Esophagus (tissue), 2 donors: Measurements from ENCODE around the gene AUTS2. TPM values are rescaled to one million over a fixed set of nuclear protein-coding genes. Genes with fewer than 3 reads are reported as not detected.

Source experiments
- H3K27ac ChIP-seq, 2 donors: one replicate each; pipeline ENCODE4 v1.5.1; 2013; ENCODE audit warnings: low read depth in 2 of 2, mild to moderate bottlenecking in 2 of 2, inconsistent platforms in 1 of 2, low read length in 1 of 2, moderate library complexity in 1 of 2
- H3K27me3 ChIP-seq, 2 donors: one replicate each; pipeline ENCODE4 v1.6.1; 2013; ENCODE audit warnings: low read length in 2 of 2, control low read depth in 1 of 2, mild to moderate bottlenecking in 1 of 2; ENCODE audit not compliant: insufficient read depth in 2 of 2, control insufficient read depth in 1 of 2
- H3K36me3 ChIP-seq, 2 donors: one replicate each; pipeline ENCODE4 v1.6.1; 2013; ENCODE audit warnings: low read length in 1 of 2; ENCODE audit not compliant: control insufficient read depth in 2 of 2, insufficient read depth in 2 of 2
- H3K4me1 ChIP-seq, 2 donors: one replicate each; pipeline ENCODE4 v1.6.1; 2013; ENCODE audit warnings: low read length in 1 of 2; ENCODE audit not compliant: control insufficient read depth in 2 of 2, insufficient read depth in 2 of 2
- H3K4me3 ChIP-seq, 2 donors: one replicate each; pipeline ENCODE4 v1.5.1; 2013; ENCODE audit warnings: low read length in 2 of 2, mild to moderate bottlenecking in 2 of 2, low read depth in 1 of 2, moderate library complexity in 1 of 2
- H3K9me3 ChIP-seq, 2 donors: one replicate each; pipeline ENCODE4 v1.6.1; 2013; ENCODE audit warnings: mild to moderate bottlenecking in 2 of 2, low read depth in 1 of 2, low read length in 1 of 2, moderate library complexity in 1 of 2; ENCODE audit not compliant: control insufficient read depth in 2 of 2, insufficient read depth in 1 of 2
- WGBS, 2 donors: extraction: QIAGEN DNeasy Blood & Tissue Kit; methylation state at CpG; one replicate each; pipeline ENCODE4 v1.1.7; 2013; 5-methylcytosine and 5-hydroxymethylcytosine counted together
- polyA plus RNA-seq, 2 donors: library from polyadenylated mRNA; stranded (reverse); fragments of 200-250 nt; gene quantifications; one replicate each; pipeline ENCODE4 v1.2.3, GENCODE V29; 2013
- donor health status: healthy with polysubstance abuse.
- donor health status: Bipolar disorder and iron deficiency.

AUTS2 gene
- polyA plus RNA-seq, 2 donors: 8.3 to 15.6 TPM

DNA sequence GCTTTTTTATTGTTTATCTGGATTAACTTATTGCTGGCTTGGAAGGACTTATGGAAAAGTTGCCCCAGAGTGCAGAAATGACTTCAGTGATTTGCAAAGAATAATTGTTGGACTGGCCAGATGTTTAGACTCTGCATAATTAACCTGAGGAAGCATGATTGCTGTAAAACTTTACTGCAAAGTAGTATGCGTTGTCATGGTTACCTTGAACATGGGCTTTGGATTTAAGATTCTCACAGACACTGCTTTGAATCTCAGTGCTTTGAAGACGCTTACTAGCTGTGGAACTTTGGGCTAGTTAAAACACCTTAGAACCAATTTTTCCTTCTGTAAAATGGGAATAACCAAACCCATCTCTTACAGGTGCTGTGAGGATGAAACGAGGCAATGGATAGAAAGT, 1108.4 kb downstream of the AUTS2 start:
- H3K4me1 ChIP-seq: peaks cover 8 to 11% of the 10 kb centered on the region in 2 donors
- no peak overlapping the region for H3K4me3 ChIP-seq
- no peaks in the 10 kb centered on the region for H3K36me3 ChIP-seq
- H3K27me3 ChIP-seq: no peaks in the 10 kb centered on the region
- 90 to 91% methylated on average over 3 of the region's 3 CpGs for WGBS, 2 donors
- no peak overlapping the region for H3K27ac ChIP-seq
- no peaks in the 10 kb centered on the region for H3K9me3 ChIP-seq

DNA sequence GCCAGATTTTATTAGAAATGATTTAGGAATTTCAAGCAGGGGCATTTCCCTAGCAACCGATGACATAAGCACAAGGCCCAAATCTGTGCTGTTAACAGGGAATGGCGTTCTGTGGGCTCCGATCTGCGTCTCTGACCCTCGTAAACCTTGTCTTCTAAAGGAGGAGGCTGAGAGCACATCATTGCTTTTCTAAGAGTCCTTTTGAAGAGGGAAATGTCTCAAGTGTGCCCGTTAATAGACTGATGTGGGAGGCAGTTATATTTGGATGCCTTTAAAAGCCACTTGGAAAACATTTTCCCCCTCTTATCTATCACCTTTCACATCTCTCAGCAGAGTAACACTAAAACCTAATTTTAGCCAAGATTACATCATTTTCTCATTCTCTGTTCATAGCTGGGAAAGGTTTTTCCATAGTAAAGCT, 1109.6 kb downstream of the AUTS2 start:
- Histone ChIP-seq H3K4me3 (no peak overlapping the region), H3K9me3 (no peaks in the 10 kb centered on the region), H3K4me1 (peaks cover 6 to 16% of the 10 kb centered on the region in 2 donors), H3K36me3 (no peaks in the 10 kb centered on the region), H3K27ac (no peak overlapping the region), H3K27me3 (no peaks in the 10 kb centered on the region)
- WGBS, 2 donors: 83 to 92% methylated on average over 6 of the region's 6 CpGs

- H3K4me3 ChIP-seq: no peak overlapping the region
- peaks cover 6 to 17% of the 10 kb centered on the region in 2 donors for H3K4me1 ChIP-seq
- H3K27me3 ChIP-seq: no peaks in the 10 kb centered on the region
- H3K36me3 ChIP-seq: no peaks in the 10 kb centered on the region
- H3K27ac ChIP-seq: peak overlapping the region; percentile 65 to 69
- 24 to 39% methylated on average over 4 of the region's 4 CpGs for WGBS, 2 donors
- no peaks in the 10 kb centered on the region for H3K9me3 ChIP-seq
Observed at GRCh38 chr7:70710011-70710480, 1111.8 kb downstream of the AUTS2 start.

DNA sequence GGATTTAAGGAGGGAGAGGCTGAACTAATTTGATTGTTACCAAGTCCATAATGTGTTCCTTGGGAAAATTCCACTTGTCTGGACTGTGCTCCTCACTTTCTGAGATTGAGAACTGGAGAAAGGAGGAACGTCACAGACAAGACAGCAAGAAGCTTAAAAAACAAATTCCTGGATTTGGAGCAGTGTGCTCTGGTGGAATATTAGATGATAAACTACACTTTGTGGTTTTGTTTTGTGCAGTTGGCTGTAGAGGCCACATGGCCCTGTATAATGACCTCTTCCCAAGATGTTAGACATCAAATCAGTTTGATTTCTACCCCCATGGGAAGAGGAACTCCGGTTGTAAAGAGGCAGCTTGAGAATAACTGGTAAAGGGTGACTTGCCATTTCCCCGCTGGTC, 1112.4 kb downstream of the AUTS2 start:
- H3K27ac ChIP-seq: peak overlapping the region; percentile 61 to 72
- no peaks in the 10 kb centered on the region for H3K27me3 ChIP-seq
- 65 to 67% methylated on average over 3 of the region's 3 CpGs for WGBS, 2 donors
- no peaks in the 10 kb centered on the region for H3K36me3 ChIP-seq
- H3K4me3 ChIP-seq: no peak overlapping the region
- peaks cover 3 to 17% of the 10 kb centered on the region in 2 donors for H3K4me1 ChIP-seq
- no peaks in the 10 kb centered on the region for H3K9me3 ChIP-seq

DNA sequence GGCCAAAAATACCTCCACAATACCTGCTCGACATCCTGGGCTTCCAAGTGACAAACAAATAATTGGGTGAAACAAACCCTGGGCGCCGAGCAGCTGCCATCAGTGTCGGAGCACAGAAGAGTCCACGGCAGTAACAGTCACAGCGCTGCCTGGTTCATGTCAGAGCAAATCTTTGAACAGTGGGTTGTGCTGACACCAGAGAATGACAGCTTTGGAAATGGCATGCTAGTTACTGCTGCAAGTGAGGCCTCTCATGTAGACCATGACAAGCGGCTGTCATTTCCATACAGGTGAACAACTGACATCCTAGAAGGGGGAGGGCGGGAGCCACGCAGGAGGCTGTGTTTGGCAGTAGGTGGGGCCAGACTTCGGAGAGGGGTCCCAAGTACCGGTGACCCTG, 1113.2 kb downstream of the AUTS2 start:
- no peaks in the 10 kb centered on the region for H3K9me3 ChIP-seq
- H3K36me3 ChIP-seq: no peaks in the 10 kb centered on the region
- WGBS, 2 donors: 78 to 82% methylated on average over 11 of the region's 11 CpGs
- no peak overlapping the region for H3K4me3 ChIP-seq
- peak overlapping the region; percentile 26 to 27 for H3K27ac ChIP-seq
- no peaks in the 10 kb centered on the region for H3K27me3 ChIP-seq
- H3K4me1 ChIP-seq: peaks cover 3 to 14% of the 10 kb centered on the region in 2 donors

- H3K9me3 ChIP-seq: no peaks in the 10 kb centered on the region
- H3K36me3 ChIP-seq: no peaks in the 10 kb centered on the region
- peaks cover 10 to 17% of the 10 kb centered on the region in 2 donors for H3K4me1 ChIP-seq
- H3K4me3 ChIP-seq: no peak overlapping the region
- H3K27ac ChIP-seq: peak overlapping the region; percentile 59 to 60
- no peaks in the 10 kb centered on the region for H3K27me3 ChIP-seq
- 50 to 53% methylated on average over 5 of the region's 5 CpGs for WGBS, 2 donors
Observed at GRCh38 chr7:70712942-70713341, 1114.7 kb downstream of the AUTS2 start.

DNA sequence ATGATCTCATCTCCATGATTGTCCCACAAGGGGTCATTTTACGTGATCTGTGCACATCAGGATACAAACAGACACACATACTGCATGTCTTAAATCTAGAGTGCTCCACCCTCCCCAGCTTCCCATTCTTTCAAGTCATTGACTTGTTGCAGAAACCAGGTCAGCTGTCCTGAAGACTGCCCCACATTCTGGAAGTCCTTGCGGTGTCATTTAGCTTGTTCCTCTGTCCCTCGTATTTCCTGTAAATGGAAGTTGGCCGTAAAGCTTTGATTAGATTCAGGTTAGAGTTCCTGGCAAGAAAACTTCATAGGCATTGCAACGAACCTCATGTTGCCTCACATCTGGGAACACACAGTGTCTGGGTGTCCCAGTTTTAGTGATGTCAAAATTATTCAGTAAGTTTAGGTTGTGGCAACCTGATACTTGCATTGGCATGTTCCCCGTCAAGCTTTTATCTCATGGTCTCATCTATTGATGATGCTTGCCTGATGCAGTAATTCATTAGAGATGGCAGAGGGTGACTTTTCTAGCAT, 1116.3 kb downstream of the AUTS2 start:
- Histone ChIP-seq H3K9me3 (no peaks in the 10 kb centered on the region), H3K36me3 (no peaks in the 10 kb centered on the region), H3K4me3 (no peak overlapping the region), H3K4me1 (peaks cover 11 to 20% of the 10 kb centered on the region in 2 donors), H3K27ac (no peak overlapping the region), H3K27me3 (no peaks in the 10 kb centered on the region)
- 92 to 93% methylated on average over 6 of the region's 6 CpGs for WGBS, 2 donors

- Histone ChIP-seq H3K9me3 (no peaks in the 10 kb centered on the region), H3K27me3 (no peaks in the 10 kb centered on the region), H3K4me3 (no peak overlapping the region), H3K36me3 (no peaks in the 10 kb centered on the region), H3K4me1 (peaks cover 8% of the 10 kb centered on the region in 2 donors), H3K27ac (peak overlapping the region; percentile 22 to 56)
- 58 to 67% methylated on average over 9 of the region's 9 CpGs for WGBS, 2 donors
Observed at GRCh38 chr7:70717553-70718329, 1119.5 kb downstream of the AUTS2 start.

DNA sequence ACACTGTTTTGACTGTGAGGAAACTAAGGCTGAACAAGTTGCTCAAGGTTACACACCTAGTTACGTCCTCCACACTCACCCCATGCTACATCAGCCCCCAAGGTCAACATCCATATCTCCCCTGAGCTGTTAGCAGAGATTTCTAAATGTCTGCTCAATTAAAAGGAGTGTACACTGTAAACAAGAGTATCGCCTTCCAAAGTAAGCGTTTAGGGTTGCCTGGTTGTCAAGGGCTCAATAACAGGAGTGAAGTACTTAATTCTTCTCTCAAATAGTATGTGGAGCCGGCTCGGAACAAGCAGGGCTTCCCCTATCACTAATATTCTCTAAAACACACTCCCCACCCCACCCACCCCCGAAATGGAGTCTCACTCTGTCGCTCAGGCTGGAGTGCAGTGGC, 1120.8 kb downstream of the AUTS2 start:
- 86 to 89% methylated on average over 7 of the region's 7 CpGs for WGBS, 2 donors
- H3K27ac ChIP-seq: peak overlapping the region in 1 of 2 donors; percentile 13
- H3K27me3 ChIP-seq: no peaks in the 10 kb centered on the region
- H3K9me3 ChIP-seq: no peaks in the 10 kb centered on the region
- no peaks in the 10 kb centered on the region for H3K36me3 ChIP-seq
- H3K4me3 ChIP-seq: no peak overlapping the region
- peaks cover 8 to 9% of the 10 kb centered on the region in 2 donors for H3K4me1 ChIP-seq
